Activated naive CD8-positive, alpha-beta T cell (primary cell): Measurements from ENCODE around the gene RAP1GAP.
"Not testable (repeated sequence)": the region's sequence is repeated elsewhere in the genome, so short reads cannot be mapped to it uniquely, and the experiment has no call there.

ENCODE experiments used
- H3K27ac Mint-ChIP-seq: one replicate; pipeline ENCODE4 v1.8.0; 2021; ENCODE audit warnings: mixed read lengths
- H3K27me3 Mint-ChIP-seq: one replicate; pipeline ENCODE4 v1.8.0; 2021; ENCODE audit warnings: mixed read lengths
- H3K36me3 Mint-ChIP-seq: one replicate; pipeline ENCODE4 v1.8.0; 2021; ENCODE audit warnings: mixed read lengths
- H3K4me1 Mint-ChIP-seq: one replicate; pipeline ENCODE4 v1.8.0; 2021; ENCODE audit warnings: low read depth, mixed read lengths
- H3K4me3 Mint-ChIP-seq: one replicate; pipeline ENCODE4 v1.8.0; 2021; ENCODE audit warnings: mild to moderate bottlenecking, mixed read lengths
- H3K9me3 Mint-ChIP-seq: one replicate; pipeline ENCODE4 v1.8.0; 2021; ENCODE audit warnings: low read depth, mixed read lengths

The RAP1GAP gene

DNA sequence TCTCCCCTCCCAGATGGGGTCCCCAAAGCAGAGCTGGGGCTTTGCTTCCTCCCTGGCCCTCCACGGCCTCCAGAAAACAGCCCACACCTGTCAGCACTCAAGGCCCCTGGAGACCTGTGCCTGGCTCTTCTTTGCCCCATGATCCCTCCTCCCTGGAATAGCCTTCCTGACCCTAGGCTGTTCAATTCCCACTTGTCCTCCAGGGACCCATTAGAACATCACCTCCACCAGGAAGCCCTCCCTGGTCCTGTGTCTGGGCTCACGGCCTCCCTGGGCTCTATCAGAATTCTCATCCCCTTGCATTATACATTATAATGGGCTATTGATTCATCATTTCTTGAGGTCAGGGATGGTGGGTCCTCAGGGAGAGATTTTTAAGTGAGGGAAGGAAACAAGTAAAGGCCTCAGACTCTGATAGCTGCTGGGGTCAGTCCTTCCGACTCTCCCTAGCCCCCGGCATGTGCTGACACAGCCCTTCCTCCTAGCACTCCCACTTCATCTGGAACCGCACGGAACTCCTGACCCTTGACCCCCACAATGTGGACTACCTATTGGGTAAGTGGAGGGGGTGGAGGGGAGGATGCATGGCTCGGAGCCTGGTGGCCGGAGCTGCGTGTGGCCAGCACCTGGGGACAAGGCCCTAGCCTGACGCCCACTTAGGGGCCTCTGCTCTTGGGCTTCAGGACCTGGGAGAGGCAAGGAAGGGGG, 99.2 kb downstream of the RAP1GAP start:
- Mint-ChIP-seq H3K36me3 (no peaks in the 10 kb centered on the region), H3K9me3 (no peaks in the 10 kb centered on the region), H3K27me3 (peaks cover 10% of the 10 kb centered on the region), H3K4me1 (no peaks in the 10 kb centered on the region), H3K27ac (no peak overlapping the region), H3K4me3 (no peak overlapping the region)

DNA sequence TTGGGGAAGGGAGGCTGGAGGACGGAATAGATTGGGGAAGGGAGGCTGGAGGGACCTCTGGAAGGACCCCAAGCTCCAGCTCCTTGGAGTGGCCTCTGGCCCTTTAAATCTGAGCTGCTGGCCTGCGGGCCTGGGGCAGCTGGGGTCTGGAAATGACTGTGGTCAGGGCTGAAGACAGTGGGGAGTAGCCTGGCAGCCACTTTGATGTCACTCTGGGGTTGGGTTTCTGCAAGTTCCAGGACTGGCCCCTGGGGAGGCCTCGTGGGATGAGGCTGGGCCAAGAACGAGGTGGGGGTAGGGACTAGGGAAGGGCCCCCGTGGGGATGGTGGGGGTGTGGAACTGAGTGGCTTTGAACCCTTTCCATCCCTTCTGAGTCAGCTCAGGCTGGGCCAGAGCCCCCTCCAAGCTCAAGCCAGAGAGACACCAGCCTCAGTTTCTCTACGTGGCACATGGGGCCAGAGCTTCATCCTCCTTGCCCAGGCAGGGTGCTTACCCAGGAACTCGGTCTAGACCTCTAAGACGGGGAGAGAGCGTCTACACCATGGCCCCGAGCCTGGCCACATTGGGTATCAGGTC, 100.3 kb downstream of the RAP1GAP start:
- H3K36me3 Mint-ChIP-seq = no peaks in the 10 kb centered on the region
- H3K4me3 Mint-ChIP-seq = no peak overlapping the region
- H3K27me3 Mint-ChIP-seq = peaks cover 6% of the 10 kb centered on the region
- no peaks in the 10 kb centered on the region for H3K9me3 Mint-ChIP-seq
- no peaks in the 10 kb centered on the region for H3K4me1 Mint-ChIP-seq
- no peak overlapping the region for H3K27ac Mint-ChIP-seq

DNA sequence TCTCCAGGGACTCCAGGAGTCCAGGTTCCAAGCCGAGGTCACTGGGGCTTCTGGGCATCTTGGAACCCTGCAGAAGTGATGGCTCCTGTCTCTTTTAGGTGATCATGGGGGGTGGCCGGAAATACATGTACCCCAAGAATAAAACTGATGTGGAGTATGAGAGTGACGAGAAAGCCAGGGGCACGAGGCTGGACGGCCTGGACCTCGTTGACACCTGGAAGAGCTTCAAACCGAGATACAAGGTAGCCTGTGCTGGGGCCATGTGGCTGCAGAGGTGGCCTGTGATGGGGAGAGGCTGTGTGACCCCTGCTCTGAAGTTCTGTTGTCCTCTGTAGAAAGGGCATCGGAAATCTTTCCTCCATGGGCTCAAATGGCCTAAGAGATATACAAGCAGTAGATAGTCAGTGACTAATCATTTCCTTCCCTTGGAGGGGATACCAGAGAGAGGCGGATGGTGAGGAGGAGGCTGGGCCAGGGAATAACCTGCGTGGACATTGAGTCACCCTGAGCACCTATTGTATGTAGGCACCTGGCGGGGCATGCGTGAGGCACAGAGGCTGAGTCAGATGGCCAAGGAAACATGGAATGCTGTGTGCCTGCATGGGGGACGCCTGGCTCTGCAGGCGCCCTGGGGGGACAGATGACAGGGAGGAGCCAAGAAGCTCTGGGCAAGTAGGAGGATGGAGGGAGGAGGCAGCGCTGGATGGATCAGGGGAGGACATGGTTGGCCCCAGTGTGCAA, 101.0 kb downstream of the RAP1GAP start:
- Mint-ChIP-seq H3K4me3 (no peak overlapping the region), H3K9me3 (no peaks in the 10 kb centered on the region), H3K27ac (no peak overlapping the region), H3K27me3 (peaks cover 3% of the 10 kb centered on the region), H3K36me3 (no peaks in the 10 kb centered on the region), H3K4me1 (no peaks in the 10 kb centered on the region)

DNA sequence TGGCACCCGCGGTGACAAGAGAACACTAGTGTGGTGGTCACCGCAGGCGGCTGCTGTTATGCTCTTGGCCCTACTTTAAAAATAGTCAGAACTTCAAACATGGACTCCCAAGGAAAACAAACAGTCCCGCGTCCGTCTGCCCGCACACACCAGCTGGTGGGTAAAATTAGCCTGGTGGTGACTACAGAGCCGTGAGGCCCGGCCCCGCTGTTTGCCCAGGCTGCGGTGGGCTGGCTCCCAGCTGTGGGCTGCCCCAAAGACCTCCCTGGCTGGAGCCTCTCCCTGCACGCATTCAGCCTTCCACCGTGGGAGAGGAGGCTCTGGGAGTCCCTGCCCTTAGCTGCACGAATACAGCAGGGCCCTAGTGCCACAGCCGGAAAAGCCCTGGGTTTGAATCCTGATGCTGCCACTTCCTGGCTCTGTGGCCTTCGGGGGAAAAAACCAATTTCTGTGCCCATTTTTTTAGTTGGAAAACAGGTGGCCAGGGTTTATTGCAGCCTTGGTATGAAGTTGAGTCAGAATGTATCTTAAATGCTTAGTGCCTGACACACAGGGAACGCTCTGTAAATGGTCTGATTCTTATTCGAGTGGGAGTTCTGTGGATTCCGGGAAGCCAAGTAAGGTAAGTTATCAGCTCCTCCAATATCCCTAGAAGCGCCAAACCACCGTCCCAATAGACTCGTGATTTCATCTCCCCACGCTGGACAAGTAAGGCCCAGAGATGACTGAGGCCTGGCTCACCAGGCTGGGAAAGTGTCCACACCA, 101.7 kb downstream of the RAP1GAP start:
- H3K36me3 Mint-ChIP-seq = no peaks in the 10 kb centered on the region
- H3K27me3 Mint-ChIP-seq = peaks cover 3% of the 10 kb centered on the region
- H3K4me1 Mint-ChIP-seq = no peaks in the 10 kb centered on the region
- H3K27ac Mint-ChIP-seq = no peak overlapping the region
- no peak overlapping the region for H3K4me3 Mint-ChIP-seq
- H3K9me3 Mint-ChIP-seq = no peaks in the 10 kb centered on the region

DNA sequence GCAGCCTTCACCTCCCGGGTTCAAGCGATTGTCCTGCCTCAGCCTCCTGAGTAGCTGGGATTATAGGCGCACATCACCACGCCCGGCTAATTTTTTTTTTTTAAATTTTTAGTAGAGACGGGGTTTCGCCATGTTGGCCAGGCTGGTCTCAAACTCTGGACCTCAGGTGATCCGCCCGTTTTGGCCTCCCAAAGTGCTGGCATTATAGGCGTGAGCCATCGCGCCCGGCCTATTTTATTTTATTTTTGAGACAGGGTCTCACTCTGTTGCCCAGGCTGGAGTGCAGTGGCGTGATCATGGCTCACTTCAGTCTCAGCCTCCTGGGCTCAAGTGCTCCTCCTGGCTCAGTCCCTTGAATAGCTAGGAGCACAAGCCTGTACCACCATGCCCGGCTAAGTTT, 102.8 kb downstream of the RAP1GAP start:
- not testable (repeated sequence) for H3K4me3 Mint-ChIP-seq, H3K27ac Mint-ChIP-seq, H3K9me3 Mint-ChIP-seq, H3K4me1 Mint-ChIP-seq, H3K27me3 Mint-ChIP-seq, H3K36me3 Mint-ChIP-seq

DNA sequence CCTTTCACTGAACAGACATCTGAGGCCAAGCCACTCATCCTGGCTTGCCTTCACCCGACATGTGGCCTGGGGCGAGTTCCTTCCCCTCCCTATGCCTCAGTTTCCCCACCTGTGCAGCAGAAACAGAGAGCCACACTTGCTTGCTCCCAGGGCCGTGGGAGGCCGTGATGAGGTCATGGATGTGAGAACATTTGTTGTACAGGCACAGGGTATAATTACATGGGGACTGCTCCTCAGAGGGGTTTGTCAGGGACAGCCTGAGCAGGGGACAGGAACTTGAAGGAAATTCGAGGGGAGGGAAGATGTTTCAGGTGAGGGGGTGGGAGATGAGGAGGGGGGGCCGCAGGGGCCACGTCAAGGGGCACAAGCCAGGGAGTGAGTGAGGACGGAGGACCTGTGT, 103.9 kb downstream of the RAP1GAP start:
- no peak overlapping the region for H3K4me3 Mint-ChIP-seq
- H3K9me3 Mint-ChIP-seq = no peaks in the 10 kb centered on the region
- H3K27ac Mint-ChIP-seq = no peak overlapping the region
- H3K4me1 Mint-ChIP-seq = no peaks in the 10 kb centered on the region
- no peaks in the 10 kb centered on the region for H3K27me3 Mint-ChIP-seq
- no peaks in the 10 kb centered on the region for H3K36me3 Mint-ChIP-seq

DNA sequence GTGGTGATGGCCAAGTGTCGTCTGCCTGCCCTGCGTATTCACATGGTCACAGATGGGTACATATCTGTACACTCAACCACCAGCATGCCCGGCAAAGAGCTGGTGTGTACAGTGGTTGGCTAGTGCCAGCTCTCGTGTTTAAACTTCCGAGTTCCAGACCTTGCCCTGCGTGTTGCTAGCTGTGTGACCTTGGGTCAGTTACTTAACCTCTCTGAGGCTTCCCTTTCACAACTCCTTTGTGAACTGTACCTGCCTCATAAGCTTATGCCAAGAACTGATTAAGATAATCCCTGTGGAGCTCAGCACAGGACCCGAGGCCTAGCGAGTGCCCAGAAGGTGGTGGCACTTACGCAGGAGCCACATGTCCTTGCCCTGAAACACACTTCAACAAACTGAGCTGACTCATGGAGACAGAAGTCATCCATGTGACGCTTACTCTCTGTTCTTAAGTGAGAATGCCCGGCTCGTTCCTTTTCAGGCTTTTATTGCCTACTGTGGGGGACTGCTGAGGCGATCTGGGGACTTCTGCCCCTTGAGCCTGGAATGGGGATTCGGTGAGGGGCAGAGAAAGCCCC, 104.5 kb downstream of the RAP1GAP start:
- H3K9me3 Mint-ChIP-seq = no peaks in the 10 kb centered on the region
- H3K27me3 Mint-ChIP-seq = no peaks in the 10 kb centered on the region
- no peaks in the 10 kb centered on the region for H3K36me3 Mint-ChIP-seq
- H3K4me1 Mint-ChIP-seq = no peaks in the 10 kb centered on the region
- H3K27ac Mint-ChIP-seq = no peak overlapping the region
- no peak overlapping the region for H3K4me3 Mint-ChIP-seq

DNA sequence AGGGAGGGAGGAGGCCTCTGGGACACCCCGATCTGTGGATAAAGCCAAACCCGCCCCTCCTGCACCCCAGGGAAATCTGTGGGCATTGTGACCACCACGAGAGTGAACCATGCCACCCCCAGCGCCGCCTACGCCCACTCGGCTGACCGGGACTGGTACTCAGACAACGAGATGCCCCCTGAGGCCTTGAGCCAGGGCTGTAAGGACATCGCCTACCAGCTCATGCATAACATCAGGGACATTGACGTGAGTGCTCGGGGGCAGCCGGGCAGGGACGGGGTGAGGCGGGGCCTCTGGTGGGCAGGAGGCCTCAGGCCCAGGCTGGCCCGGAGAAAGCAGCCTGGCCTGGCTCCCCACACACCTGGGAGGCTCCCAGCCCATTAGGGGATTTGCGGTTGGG, 105.2 kb downstream of the RAP1GAP start:
- Mint-ChIP-seq H3K4me3 (no peak overlapping the region), H3K9me3 (no peaks in the 10 kb centered on the region), H3K36me3 (no peaks in the 10 kb centered on the region), H3K27me3 (no peaks in the 10 kb centered on the region), H3K27ac (no peak overlapping the region), H3K4me1 (no peaks in the 10 kb centered on the region)

DNA sequence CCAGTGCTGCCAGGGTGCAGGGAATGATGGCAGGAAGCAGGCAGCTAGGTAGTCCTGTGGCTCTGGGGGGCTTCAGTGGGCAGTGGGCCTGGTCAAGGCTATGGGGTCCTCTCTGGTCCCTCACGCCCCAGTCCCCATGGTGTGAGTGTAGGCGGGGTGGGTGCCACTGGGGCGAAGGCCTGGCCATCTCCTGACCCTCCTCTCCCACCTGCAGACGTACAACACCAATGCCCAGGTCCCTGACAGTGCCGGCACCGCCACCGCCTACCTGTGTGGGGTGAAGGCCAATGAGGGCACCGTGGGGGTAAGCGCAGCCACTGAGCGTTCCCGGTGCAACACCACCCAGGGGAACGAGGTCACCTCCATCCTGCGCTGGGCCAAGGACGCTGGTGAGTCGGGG, 106.3 kb downstream of the RAP1GAP start:
- Mint-ChIP-seq H3K27me3 (no peaks in the 10 kb centered on the region), H3K36me3 (no peaks in the 10 kb centered on the region), H3K9me3 (no peaks in the 10 kb centered on the region)

DNA sequence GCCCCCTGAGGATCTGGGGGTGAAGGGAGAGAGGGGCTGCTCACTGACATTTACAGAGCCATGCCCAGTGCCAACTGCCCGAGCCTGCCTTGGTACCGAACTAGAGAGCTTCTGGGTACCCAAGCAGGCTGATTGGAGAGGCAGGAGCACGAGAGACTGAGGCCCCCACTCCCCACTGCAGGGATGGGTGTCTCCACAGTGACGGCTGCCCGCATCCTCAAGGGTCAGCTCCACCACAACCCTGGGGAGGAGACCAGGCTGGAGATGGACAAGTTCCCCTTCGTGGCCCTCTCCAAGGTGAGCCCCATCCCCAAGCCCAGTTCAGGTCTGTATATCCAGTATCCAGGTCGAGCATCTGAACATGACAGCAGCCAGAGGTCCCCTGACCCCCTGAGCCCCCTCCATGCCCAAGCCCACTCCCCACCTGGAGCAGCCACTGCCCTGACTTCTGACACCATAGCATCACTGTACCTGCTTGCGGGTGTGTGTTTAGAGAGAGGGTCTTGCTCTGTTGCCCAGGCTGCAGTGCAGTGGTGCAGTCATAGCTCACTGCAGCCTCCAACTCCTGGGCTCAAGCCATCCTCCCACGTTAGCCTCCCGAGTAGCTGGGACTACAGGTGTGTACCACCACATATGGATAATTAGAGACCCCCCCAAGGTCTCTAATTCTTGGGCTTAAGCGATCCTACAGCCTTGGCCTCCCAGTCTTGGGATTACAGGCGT, 108.1 kb downstream of the RAP1GAP start:
- Mint-ChIP-seq H3K9me3 (no peaks in the 10 kb centered on the region), H3K36me3 (no peaks in the 10 kb centered on the region), H3K27ac (no peak overlapping the region), H3K27me3 (peaks cover 4% of the 10 kb centered on the region), H3K4me1 (no peaks in the 10 kb centered on the region), H3K4me3 (no peak overlapping the region)

More for the DNA sequence above, 106.3 kb downstream of the RAP1GAP start:
- H3K27ac Mint-ChIP-seq = no peak overlapping the region
- H3K4me1 Mint-ChIP-seq = no peaks in the 10 kb centered on the region
- no peak overlapping the region for H3K4me3 Mint-ChIP-seq

DNA sequence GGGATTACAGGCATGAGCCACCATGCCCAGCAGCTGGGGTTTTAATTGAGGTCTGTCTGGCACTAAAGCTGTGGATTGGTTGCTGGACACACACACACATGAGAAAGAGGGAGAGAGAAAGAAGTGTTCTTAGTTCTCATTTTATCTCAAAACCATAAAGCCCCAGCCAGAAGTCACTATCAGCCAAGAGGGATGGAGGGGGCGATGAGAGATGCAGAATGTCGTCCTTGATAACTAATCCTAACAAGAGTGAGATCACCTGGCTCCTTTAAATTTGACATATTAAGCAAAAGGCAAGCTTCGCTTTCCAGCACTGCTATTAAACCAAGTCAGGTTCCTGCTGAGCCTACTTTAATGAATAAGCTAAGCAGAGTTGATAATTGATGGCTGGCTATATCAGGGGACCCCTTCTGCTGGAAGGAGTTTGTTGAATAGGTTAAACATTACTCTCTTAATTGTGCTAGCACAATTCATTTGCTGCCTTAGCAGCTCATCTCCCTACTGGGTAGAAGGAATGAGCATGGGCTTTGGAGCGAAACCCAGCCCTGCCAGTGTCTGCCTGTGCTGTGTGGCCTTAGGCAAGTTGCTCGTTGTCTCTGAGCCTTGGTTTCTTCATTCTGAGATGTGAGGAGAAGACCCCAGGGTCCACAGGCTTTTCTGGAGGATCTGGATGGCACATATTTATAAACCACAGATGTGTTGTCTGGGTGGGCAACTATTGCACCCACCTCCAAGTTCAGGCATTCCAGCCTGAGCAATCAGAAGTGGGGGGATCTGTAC, 109.2 kb downstream of the RAP1GAP start:
- Mint-ChIP-seq H3K4me3 (no peak overlapping the region), H3K36me3 (no peaks in the 10 kb centered on the region), H3K27me3 (peaks cover 4% of the 10 kb centered on the region), H3K9me3 (no peaks in the 10 kb centered on the region), H3K4me1 (no peaks in the 10 kb centered on the region), H3K27ac (no peak overlapping the region)

DNA sequence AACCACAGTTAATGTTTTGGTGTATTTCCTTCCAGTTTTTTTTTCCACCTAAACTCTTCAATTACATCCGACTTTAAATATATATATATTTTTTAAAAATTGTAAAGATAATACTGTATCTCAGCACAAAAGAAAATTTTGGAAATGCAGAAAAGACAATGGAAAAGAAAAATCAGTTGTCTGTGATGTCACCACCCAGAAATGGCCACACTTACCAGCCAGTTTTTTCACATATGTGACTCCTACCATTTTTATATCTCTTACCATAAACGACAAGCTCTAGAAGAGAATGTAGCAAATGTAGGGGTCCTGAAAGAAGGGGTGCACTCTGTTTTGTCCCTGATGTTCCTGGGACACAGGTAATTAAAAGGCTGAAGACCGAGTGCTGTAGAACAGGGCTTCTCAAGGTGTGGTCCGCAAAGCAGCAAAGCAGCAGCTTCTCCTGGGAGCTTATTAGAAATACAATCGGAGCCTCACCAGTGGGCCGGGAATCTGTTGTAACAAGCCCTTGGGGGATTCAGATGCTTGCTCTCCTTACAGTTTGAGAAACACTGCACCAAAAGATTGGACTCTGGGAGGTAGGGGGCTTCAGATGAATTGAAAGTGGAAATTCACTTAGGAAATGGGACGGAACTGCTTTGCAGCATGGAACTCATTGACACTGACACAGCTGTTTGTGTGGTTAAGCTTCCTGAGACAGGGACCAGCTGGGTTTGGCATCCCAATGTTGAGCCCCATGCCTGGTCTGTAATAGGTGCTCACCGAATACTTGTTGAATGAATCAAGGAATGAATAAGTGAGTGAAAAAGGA, 115.8 kb downstream of the RAP1GAP start:
- H3K27me3 Mint-ChIP-seq = peaks cover 11% of the 10 kb centered on the region
- H3K4me3 Mint-ChIP-seq = no peak overlapping the region
- H3K27ac Mint-ChIP-seq = no peak overlapping the region

DNA sequence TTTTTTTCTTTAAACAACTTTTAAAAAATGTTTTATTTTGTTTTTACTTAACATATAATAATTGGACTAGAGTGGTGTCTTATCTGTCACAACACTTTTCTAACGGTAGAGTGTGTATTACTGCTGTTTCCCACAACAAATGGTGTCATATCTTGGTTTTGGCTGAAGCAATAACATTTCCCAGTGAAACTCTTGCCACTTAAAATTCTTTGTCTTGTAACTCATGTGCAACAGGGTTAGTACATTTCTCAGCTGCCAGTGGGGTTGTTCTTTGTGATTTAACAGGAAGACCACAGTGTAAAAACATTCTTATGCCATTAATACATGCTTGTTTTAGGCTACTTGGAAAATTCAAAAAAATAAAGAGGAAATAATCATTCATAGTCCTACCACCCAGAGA, 116.4 kb downstream of the RAP1GAP start:
- no peaks in the 10 kb centered on the region for H3K36me3 Mint-ChIP-seq
- H3K27ac Mint-ChIP-seq = no peak overlapping the region
- H3K4me1 Mint-ChIP-seq = no peaks in the 10 kb centered on the region
- peaks cover 11% of the 10 kb centered on the region for H3K27me3 Mint-ChIP-seq
- no peak overlapping the region for H3K4me3 Mint-ChIP-seq
- H3K9me3 Mint-ChIP-seq = no peaks in the 10 kb centered on the region

More for the DNA sequence above, 115.8 kb downstream of the RAP1GAP start:
- Mint-ChIP-seq H3K9me3 (no peaks in the 10 kb centered on the region), H3K36me3 (no peaks in the 10 kb centered on the region), H3K4me1 (no peaks in the 10 kb centered on the region)
